Effector CD4-positive, alpha-beta T cell (primary cell): Measurements from ENCODE around the gene MRAP2.

Experiments used
- DNase-seq: peaks from one replicate; pipeline ENCODE4 v3.0.0-alpha.2; 2020

The MRAP2 gene

GRCh38 chr6:84136364-84137050 lies 102.9 kb downstream of the MRAP2 start:
- no peak for DNase-seq

DNA sequence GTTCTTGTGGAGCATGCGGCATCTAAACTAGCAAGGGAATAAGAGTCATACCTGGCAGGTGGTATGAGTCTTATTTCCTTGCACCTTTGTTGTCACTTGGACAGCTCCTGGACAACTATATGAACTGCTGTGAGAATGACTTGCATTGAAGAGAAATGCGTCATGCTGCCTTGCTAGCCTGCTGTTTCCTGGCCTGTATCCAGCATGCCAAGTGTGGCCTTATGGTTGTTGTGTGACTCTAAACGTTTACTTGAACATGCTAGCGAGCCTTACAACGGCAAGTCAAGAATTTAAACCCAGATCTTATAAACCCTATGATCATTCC lies 103.4 kb downstream of the MRAP2 start:
- no peak for DNase-seq

GRCh38 chr6:84137989-84138575 lies 104.5 kb downstream of the MRAP2 start:
- DNase-seq = no peak

DNA sequence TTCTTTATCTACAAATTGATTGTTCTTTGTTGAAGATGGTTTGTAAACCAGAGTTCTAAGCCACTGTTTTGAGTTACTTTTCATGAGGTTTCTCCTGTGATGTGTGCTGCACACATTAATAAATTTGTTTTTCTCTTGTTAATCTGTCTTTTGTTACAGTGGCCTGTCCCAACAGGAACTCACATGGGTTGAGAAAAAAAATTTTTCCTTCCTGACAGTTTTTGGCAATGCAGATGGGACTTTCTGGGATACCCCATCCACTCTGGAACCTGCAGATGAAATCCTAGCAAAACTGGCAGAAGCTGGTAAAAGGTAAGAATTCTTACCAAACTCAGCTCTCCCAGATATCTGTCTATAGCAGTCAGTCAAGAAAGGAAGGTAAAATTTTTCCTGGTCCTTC lies 105.7 kb downstream of the MRAP2 start:
- no peak for DNase-seq
